Mucosa of descending colon (tissue), 3 donors: ENCODE data around the gene SLC2A9. TPM values are rescaled to one million over a fixed set of nuclear protein-coding genes. Genes with fewer than 3 reads are reported as not detected.
A peak's percentile ranks its signal among the peaks of the same experiment; 100 is the strongest.

Source experiments
- ATAC-seq: fragments of 200-7000 bp; cut with Tn5 transposase; one replicate; pipeline ENCODE4 v1.9.1; 2020; ENCODE audit warnings: mild to moderate bottlenecking, moderate library complexity
- DNase-seq, 3 donors: peaks; one replicate each; pipeline ENCODE4 v3.0.0-alpha.2; 2020
- H3K36me3 ChIP-seq: fragments of 200-600 bp; one replicate; pipeline ENCODE4 v1.8.0; 2021; ENCODE audit warnings: low read depth, mild to moderate bottlenecking
- H3K4me1 ChIP-seq: fragments of 200-600 bp; one replicate; pipeline ENCODE4 v1.8.0; 2021; ENCODE audit warnings: low read depth, mild to moderate bottlenecking
- H3K4me3 ChIP-seq: fragments of 200-600 bp; one replicate; pipeline ENCODE4 v1.8.0; 2021; ENCODE audit warnings: mild to moderate bottlenecking
- H3K9me3 ChIP-seq: fragments of 200-600 bp; one replicate; pipeline ENCODE4 v1.8.0; 2021; ENCODE audit warnings: mild to moderate bottlenecking
- intact Hi-C, 2 donors: fragments of 100-400 bp; cut with DNase I in 1 of 2; cut with micrococcal nuclease in 1 of 2; formaldehyde crosslinking; loops; one replicate each; pipeline versions ENCODE4 v1.11.0 to v1.11.1; 2022; cut with DNase I, micrococcal nuclease
- total RNA-seq, 3 donors: library from RNA; stranded (reverse); fragmentation: NEBNext Ultra II Directional in 2 of 3; extraction: Animal tissue kit (Norgen Biotek cat#: 25700) in 2 of 3; gene quantifications; one replicate each; pipeline versions ENCODE4 v1.2.1 to v1.2.4, GENCODE V29; 2021 to 2023
- TF ChIP-seq, protein P1 (sequence below): fragments of 200-600 bp; IDR thresholded peaks from one replicate; pipeline ENCODE4 v1.8.0; 2022; ENCODE audit warnings: antibody characterized with exemption, mild to moderate bottlenecking
- donor health status: DM: no; HTN: no; CAD: no; lungs with moderate emphysema.
- donor health status: DM: no; HTN: no; CAD: no.
- donor health status: DM: no; HTN: yes; CAD: no.

The SLC2A9 gene
- total RNA-seq, 3 donors from 2014 or later, result 4.8 to 8.9 (median 8.1) TPM

DNA sequence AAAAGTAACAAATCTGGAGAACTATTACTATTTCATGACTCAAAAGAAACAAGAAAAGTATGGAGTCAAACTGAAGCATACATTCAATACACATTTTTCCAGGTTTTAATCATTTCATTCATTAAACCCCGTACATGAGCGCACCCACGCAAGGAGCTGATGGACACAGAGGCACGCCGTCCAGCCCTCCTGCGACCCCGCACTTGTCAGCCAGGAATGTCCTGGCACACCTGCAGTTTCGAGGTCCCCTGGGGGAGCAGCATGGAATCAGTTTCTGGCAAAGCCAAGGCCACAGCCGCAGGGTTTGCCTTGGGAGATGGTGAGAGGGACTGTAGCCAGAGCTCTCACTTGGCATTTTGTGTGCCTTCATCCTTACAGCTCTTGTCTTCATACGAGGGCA, 12.8 kb upstream of the SLC2A9 start:
- Histone ChIP-seq H3K4me1 (no peaks in the 10 kb centered on the region), H3K4me3 (no peak overlapping the region), H3K9me3 (no peaks in the 10 kb centered on the region), H3K36me3 (no peaks in the 10 kb centered on the region)
- intact Hi-C loops, result no loop called here
- TF ChIP-seq, protein P1, sequence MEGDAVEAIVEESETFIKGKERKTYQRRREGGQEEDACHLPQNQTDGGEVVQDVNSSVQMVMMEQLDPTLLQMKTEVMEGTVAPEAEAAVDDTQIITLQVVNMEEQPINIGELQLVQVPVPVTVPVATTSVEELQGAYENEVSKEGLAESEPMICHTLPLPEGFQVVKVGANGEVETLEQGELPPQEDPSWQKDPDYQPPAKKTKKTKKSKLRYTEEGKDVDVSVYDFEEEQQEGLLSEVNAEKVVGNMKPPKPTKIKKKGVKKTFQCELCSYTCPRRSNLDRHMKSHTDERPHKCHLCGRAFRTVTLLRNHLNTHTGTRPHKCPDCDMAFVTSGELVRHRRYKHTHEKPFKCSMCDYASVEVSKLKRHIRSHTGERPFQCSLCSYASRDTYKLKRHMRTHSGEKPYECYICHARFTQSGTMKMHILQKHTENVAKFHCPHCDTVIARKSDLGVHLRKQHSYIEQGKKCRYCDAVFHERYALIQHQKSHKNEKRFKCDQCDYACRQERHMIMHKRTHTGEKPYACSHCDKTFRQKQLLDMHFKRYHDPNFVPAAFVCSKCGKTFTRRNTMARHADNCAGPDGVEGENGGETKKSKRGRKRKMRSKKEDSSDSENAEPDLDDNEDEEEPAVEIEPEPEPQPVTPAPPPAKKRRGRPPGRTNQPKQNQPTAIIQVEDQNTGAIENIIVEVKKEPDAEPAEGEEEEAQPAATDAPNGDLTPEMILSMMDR, result no peak
- no peak for ATAC-seq
- DNase-seq, result no peak

DNA sequence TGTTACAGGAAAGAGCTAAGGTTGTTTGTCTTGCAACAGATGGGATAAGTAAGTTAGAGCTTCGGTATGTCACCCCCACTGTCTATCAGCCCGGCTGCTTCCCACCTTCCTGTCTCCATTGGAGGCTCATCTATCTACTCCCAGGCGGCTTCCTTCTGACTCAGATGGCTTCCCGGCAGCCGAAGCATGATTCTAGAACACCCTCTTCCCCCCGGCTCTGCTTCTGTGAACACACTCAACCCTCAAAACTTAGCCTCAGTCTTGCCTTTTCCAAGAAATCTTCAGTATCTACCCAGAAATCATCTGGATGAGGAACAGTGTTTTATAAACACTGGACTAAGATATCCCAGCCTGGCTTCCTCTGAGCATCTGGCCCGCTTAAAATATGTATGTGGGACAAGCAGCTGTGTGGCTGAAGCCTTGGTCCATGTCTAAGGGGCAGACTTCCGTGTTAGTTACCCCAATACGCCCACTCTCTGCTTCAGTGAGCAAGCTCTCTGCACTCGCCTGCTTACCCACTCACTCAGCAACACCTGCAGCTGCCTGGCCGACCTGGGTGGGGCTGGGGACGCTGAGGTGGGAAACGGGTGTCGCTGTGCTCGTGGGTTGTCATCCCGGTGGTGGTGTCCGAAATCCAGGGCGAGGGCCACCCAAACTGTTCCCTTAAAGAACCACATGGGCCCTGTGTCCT, 12.0 kb upstream of the SLC2A9 start:
- DNase-seq (peak in 2 of 3 donors; percentile 32 to 55), ATAC-seq (peak; percentile 52)
- Histone ChIP-seq H3K4me1 (no peaks in the 10 kb centered on the region), H3K9me3 (no peaks in the 10 kb centered on the region), H3K4me3 (no peak overlapping the region), H3K36me3 (no peaks in the 10 kb centered on the region)
- intact Hi-C loops, result no loop called here
- TF ChIP-seq, protein P1, result no peak

DNA sequence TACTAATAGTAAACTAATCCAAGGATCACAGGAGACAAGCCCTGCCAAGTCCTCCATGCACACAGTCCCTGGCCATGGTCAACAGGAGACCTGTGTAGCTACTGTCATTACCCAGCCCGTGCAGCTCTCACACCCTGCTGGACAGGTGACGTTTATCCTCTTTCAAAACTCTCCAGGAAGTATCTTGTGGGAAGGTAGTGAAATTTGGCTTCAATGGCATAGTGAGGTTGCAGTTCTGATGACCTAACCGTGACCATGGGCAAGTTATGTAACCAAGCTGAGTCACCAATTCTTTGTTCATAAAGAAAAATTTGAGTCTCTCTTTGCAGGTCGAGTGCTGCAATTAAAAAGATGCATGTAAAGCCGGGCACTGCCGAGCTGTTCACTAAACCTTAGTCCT, 11.3 kb upstream of the SLC2A9 start:
- H3K9me3 ChIP-seq, result no peaks in the 10 kb centered on the region
- DNase-seq, result no peak
- no peaks in the 10 kb centered on the region for H3K36me3 ChIP-seq
- H3K4me1 ChIP-seq, result no peaks in the 10 kb centered on the region
- peak; percentile 60 for ATAC-seq
- H3K4me3 ChIP-seq, result no peak overlapping the region
- TF ChIP-seq, protein P1, result no peak
- intact Hi-C loops, result no loop called here

GRCh38 chr4:10031668-10032590, 10.6 kb upstream of the SLC2A9 start:
- no peaks in the 10 kb centered on the region for H3K4me1 ChIP-seq
- no peaks in the 10 kb centered on the region for H3K36me3 ChIP-seq
- no peak for DNase-seq
- TF ChIP-seq, protein P1, result no peak
- no peaks in the 10 kb centered on the region for H3K9me3 ChIP-seq
- ATAC-seq, result no peak
- intact Hi-C loops, result no loop called here
- H3K4me3 ChIP-seq, result no peak overlapping the region

GRCh38 chr4:10030972-10031667, 9.8 kb upstream of the SLC2A9 start:
- ATAC-seq (no peak), DNase-seq (no peak)
- no peaks in the 10 kb centered on the region for H3K36me3 ChIP-seq
- no peaks in the 10 kb centered on the region for H3K4me1 ChIP-seq
- intact Hi-C loops, result no loop called here
- TF ChIP-seq, protein P1, result no peak
- no peak overlapping the region for H3K4me3 ChIP-seq
- no peaks in the 10 kb centered on the region for H3K9me3 ChIP-seq
